ENCODE data around the gene RRM1.
A peak's percentile ranks its signal among the peaks of the same experiment; 100 is the strongest.
"Not testable (repeated sequence)": the region's sequence is repeated elsewhere in the genome, so short reads cannot be mapped to it uniquely, and the experiment has no call there.

Gene RRM1

GRCh38 chr11:4094348-4095291 lies at the start of gene RRM1:
Gene RRM1, plus strand, starts transcription at chr11:4094799. Its CDS starts 214 bp downstream, at chr11:4095013.
- peak; percentile 89 for DNase-seq

GRCh38 chr11:4044976-4045646 lies 49.5 kb upstream of the RRM1 start:
- DNase-seq, result no peak

DNA sequence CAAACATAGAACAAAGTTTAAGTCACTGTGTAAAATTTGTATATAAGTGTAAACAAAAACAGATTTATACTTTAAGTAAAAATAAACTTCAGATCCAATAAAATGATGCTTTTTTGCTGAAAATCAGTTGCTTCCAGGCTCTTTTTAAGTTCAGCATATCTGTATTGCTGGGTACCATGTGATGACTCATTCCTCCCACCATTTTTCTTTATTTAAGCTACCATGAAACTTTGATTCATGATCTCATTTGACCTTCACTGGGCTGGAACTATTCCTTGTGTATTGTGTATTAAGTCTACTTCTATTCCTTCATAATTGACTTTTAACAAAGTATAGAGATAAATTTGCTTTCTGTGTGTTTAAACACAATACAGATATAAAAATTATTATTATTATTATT lies 46.3 kb upstream of the RRM1 start:
- no peak for DNase-seq

GRCh38 chr11:4049006-4049405 lies 45.6 kb upstream of the RRM1 start:
- DNase-seq, result no peak

GRCh38 chr11:4050138-4050537 lies 44.5 kb upstream of the RRM1 start:
- DNase-seq, result no peak

DNA sequence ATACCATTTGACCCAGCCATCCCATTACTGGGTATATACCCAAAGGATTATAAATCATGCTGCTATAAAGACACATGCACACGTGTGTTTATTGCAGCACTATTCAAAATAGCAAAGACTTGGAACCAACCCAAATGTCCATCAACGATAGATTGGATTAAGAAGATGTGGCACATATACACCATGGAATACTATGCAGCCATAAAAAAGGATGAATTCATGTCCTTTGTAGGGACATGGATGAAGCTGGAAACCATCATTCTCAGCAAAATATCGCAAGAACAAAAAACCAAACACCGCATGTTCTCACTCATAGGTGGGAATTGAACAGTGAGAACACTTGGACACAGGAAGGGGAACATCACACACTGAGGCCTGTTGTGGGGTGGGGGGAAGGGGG lies 41.4 kb upstream of the RRM1 start:
- not testable (repeated sequence) for DNase-seq

GRCh38 chr11:4054643-4055042 lies 40.0 kb upstream of the RRM1 start:
- no peak for DNase-seq

- DNase-seq, result no peak
Observed at GRCh38 chr11:4059424-4059823, 35.2 kb upstream of the RRM1 start.

GRCh38 chr11:4060182-4060923 lies 34.2 kb upstream of the RRM1 start:
- DNase-seq, result no peak

- DNase-seq, result no peak
Observed at GRCh38 chr11:4061700-4062099, 32.9 kb upstream of the RRM1 start.

- DNase-seq, result no peak
Observed at GRCh38 chr11:4063348-4063747, 31.3 kb upstream of the RRM1 start.

DNA sequence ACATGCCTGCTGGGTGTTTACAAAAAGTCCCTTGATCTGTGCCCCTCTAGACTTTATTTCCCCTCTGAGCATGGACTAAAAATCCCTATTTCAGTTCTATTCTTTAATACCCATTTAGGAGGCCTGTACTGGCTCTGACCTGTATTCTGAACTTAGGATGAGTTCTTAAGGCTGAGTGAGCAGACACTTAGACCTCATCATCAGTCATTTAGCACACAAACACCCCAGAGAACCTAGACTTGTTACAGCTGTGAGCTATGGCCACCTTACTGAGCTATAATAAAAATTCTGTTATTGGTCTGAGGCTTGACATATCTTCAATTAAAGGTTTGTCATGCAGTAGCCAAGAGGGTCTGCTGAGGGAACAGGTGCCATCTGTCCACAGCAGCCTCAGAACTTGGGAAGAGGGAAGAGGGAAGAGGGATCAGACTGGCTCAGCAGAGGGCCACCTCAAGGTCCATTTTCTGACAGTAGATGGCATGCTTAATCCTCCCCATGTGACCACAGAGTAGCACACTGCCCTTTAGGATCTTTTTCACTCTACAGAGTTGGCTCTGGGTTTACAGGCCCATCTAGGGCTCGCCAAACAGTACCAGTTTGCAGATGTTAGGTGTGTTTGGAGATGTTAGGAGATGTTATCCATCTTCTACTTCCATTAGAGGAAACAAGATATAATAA lies 30.2 kb upstream of the RRM1 start:
- DNase-seq, result no peak

GRCh38 chr11:4065086-4065485 lies 29.5 kb upstream of the RRM1 start:
- DNase-seq, result no peak

- no peak for DNase-seq
Observed at GRCh38 chr11:4065601-4066377, 28.8 kb upstream of the RRM1 start.

- no peak for DNase-seq
Observed at GRCh38 chr11:4066910-4067309, 27.7 kb upstream of the RRM1 start.

- no peak for DNase-seq
Observed at GRCh38 chr11:4068962-4069361, 25.6 kb upstream of the RRM1 start.

- DNase-seq, result no peak
Observed at GRCh38 chr11:4071325-4071724, 23.3 kb upstream of the RRM1 start.

GRCh38 chr11:4071914-4072313 lies 22.7 kb upstream of the RRM1 start:
- no peak for DNase-seq

GRCh38 chr11:4072668-4073285 lies 21.8 kb upstream of the RRM1 start:
- DNase-seq, result peak; percentile 17

- DNase-seq, result no peak
Observed at GRCh38 chr11:4074266-4074665, 20.3 kb upstream of the RRM1 start.

- peak; percentile 9 for DNase-seq
Observed at GRCh38 chr11:4076774-4077173, 17.8 kb upstream of the RRM1 start.

DNA sequence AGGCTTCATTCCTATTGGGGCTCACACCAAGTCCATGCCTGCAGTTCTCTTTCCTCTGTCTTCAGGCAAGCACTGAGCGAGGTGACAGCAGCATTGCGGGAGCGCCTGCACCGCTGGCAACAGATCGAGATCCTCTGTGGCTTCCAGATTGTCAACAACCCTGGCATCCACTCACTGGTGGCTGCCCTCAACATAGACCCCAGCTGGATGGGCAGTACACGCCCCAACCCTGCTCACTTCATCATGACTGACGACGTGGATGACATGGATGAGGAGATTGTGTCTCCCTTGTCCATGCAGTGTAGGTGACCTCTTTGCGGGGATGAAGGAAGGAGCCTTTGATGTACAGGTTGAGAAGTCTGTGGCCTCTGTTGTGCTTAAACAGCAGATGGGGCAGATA lies 11.4 kb upstream of the RRM1 start:
- DNase-seq, result no peak
